ENCODE data around the gene MAP3K7CL.

MAP3K7CL gene

GRCh38 chr21:29114765-29115500, 15.5 kb upstream of the MAP3K7CL start:
- CTCF ChIA-PET: interaction anchor here (0.5 to 0.6 kb wide), 2 partner anchors 246 to 1098 kb away, joined by 3 to 4 read pairs; no protein-coding TSS in a partner anchor
- POLR2A ChIA-PET (ENCODE audit: low non-redundant PET): no interaction called here
- DNase-seq (ENCODE audit: low spot score): peak; percentile 77
- no peak overlapping the region for H3K27ac ChIP-seq
- TF ChIP-seq, protein P1, sequence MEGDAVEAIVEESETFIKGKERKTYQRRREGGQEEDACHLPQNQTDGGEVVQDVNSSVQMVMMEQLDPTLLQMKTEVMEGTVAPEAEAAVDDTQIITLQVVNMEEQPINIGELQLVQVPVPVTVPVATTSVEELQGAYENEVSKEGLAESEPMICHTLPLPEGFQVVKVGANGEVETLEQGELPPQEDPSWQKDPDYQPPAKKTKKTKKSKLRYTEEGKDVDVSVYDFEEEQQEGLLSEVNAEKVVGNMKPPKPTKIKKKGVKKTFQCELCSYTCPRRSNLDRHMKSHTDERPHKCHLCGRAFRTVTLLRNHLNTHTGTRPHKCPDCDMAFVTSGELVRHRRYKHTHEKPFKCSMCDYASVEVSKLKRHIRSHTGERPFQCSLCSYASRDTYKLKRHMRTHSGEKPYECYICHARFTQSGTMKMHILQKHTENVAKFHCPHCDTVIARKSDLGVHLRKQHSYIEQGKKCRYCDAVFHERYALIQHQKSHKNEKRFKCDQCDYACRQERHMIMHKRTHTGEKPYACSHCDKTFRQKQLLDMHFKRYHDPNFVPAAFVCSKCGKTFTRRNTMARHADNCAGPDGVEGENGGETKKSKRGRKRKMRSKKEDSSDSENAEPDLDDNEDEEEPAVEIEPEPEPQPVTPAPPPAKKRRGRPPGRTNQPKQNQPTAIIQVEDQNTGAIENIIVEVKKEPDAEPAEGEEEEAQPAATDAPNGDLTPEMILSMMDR (conservative IDR thresholded peaks at IDR 0.05; ENCODE audit: low read depth): no peak

- POLR2A ChIA-PET (ENCODE audit: low non-redundant PET): no interaction called here
- CTCF ChIA-PET: no interaction called here
- H3K27ac ChIP-seq: no peak overlapping the region
- TF ChIP-seq, protein P1 (conservative IDR thresholded peaks at IDR 0.05; ENCODE audit: low read depth): no peak
- DNase-seq (ENCODE audit: low spot score): no peak
Observed at GRCh38 chr21:29115899-29116298, 14.5 kb upstream of the MAP3K7CL start.

DNA sequence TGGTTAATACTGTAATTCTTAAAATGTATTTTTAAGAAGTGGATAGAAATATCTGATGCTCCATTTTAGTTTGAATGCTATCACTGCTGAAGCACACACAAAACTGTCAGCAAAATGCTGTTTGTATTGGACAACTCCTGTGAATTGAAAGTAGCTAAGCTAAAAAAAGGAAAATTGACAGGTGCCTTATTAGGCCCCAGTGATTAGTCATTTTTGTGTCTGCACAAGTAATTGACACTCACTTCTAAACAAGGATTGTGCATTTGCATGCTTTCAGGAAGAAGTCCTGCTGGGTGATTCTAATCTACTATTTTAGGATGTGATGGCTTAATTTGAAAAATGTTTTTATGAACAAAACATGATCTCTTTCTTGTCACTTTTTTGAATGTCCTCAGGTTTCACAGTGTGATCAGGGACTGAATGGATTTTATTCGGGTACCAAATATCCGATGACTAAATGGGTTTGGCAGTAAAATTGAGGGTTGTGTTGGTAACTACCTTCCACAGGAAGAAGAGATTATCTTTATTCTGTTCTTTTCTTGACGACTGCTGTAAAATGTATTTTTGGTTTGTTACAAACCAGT, 13.0 kb upstream of the MAP3K7CL start:
- no peak overlapping the region for H3K27ac ChIP-seq
- POLR2A ChIA-PET (ENCODE audit: low non-redundant PET): no interaction called here
- CTCF ChIA-PET: no interaction called here
- no peak for DNase-seq (ENCODE audit: low spot score)
- TF ChIP-seq, protein P1 (conservative IDR thresholded peaks at IDR 0.05; ENCODE audit: low read depth): no peak

- POLR2A ChIA-PET (ENCODE audit: low non-redundant PET): no interaction called here
Observed at GRCh38 chr21:29121759-29122158, 8.7 kb upstream of the MAP3K7CL start.

GRCh38 chr21:29124645-29125044, 5.8 kb upstream of the MAP3K7CL start:
- POLR2A ChIA-PET (ENCODE audit: low non-redundant PET): no interaction called here
- TF ChIP-seq, protein P1 (conservative IDR thresholded peaks at IDR 0.05; ENCODE audit: low read depth): no peak
- CTCF ChIA-PET: interaction anchor here (0.6 kb wide), 2 partner anchors 13 to 34 kb away, joined by 3 to 5 read pairs; no protein-coding TSS in a partner anchor
- H3K27ac ChIP-seq: no peak overlapping the region
- no peak for DNase-seq (ENCODE audit: low spot score)

More at GRCh38 chr21:29121759-29122158, 8.7 kb upstream of the MAP3K7CL start:
- no peak overlapping the region for H3K27ac ChIP-seq
- TF ChIP-seq, protein P1 (conservative IDR thresholded peaks at IDR 0.05; ENCODE audit: low read depth): no peak
- DNase-seq (ENCODE audit: low spot score): no peak
- CTCF ChIA-PET: interaction anchor here (0.6 kb wide), 1 partner anchor 17 kb away, joined by 3 read pairs; no protein-coding TSS in a partner anchor

- no peak overlapping the region for H3K27ac ChIP-seq
- POLR2A ChIA-PET (ENCODE audit: low non-redundant PET): no interaction called here
- DNase-seq (ENCODE audit: low spot score): no peak
- CTCF ChIA-PET: no interaction called here
- TF ChIP-seq, protein P1 (conservative IDR thresholded peaks at IDR 0.05; ENCODE audit: low read depth): no peak
Observed at GRCh38 chr21:29125191-29125590, 5.3 kb upstream of the MAP3K7CL start.

All from RWPE1 (cell line).